Sigmoid colon (tissue), 4 donors: ENCODE results near the gene ELOVL5.

ENCODE experiments used
- EP300 ChIP-seq, 4 donors: sonication (generic); formaldehyde crosslinking; IDR thresholded peaks; one replicate each; pipeline ENCODE4 v1.6.1; 2017; ENCODE audit warnings: antibody characterized with exemption in 4 of 4
- POLR2A ChIP-seq, 2 donors: fragments of 450-650 bp; IDR thresholded peaks; one replicate each; pipeline ENCODE4 v1.6.1; 2016; ENCODE audit warnings: antibody characterized with exemption in 2 of 2, mild to moderate bottlenecking in 2 of 2, moderate library complexity in 2 of 2

DNA sequence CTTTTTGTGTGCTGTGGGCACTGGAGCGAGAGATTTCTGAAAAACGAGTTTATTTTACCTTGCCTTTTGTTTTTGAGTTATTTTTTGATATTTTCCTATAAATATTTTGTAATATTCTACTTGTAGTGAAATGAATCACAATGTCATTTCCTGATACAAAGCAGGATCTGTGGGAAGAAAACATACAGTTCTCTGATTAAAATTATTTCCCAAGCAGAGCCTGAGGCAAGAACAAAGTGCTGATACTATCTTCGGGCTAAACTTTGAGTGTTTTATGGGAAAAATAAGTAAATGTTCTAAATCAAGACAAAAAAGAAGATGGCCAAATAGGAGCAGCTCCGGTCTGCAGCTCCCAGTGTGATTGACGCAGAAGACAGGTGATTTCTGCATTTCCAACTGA lies 33.7 kb upstream of the ELOVL5 start:
- TF ChIP-seq POLR2A (IDR thresholded peaks at IDR 0.05): no peak
- TF ChIP-seq EP300 (IDR thresholded peaks at IDR 0.05): no peak
